Activated naive CD8-positive, alpha-beta T cell treated with anti-CD3 and anti-CD28 coated beads for 36 hours (primary cell): Measurements from ENCODE around the gene JAK3. TPM values are rescaled to one million over a fixed set of nuclear protein-coding genes. Genes with fewer than 3 reads are reported as not detected.
"Not testable (repeated sequence)": the region's sequence is repeated elsewhere in the genome, so short reads cannot be mapped to it uniquely, and the experiment has no call there.

ENCODE experiments used
- DNase-seq: peaks from one replicate; pipeline ENCODE4 v3.0.0; 2021
- H3K27ac Mint-ChIP-seq: one replicate; pipeline ENCODE4 v1.8.0; 2022; ENCODE audit warnings: mild to moderate bottlenecking, moderate library complexity, mixed read lengths
- H3K27me3 Mint-ChIP-seq: one replicate; pipeline ENCODE4 v1.8.0; 2022; ENCODE audit warnings: mild to moderate bottlenecking, mixed read lengths
- H3K36me3 Mint-ChIP-seq: one replicate; pipeline ENCODE4 v1.8.0; 2021; ENCODE audit warnings: mild to moderate bottlenecking, mixed read lengths
- H3K4me1 Mint-ChIP-seq: one replicate; pipeline ENCODE4 v1.8.0; 2021; ENCODE audit warnings: mixed read lengths
- H3K4me3 Mint-ChIP-seq: one replicate; pipeline ENCODE4 v1.8.0; 2022; ENCODE audit warnings: mild to moderate bottlenecking, moderate library complexity, mixed read lengths
- H3K9me3 Mint-ChIP-seq: one replicate; pipeline ENCODE4 v1.8.0; 2022; ENCODE audit warnings: mixed read lengths
- total RNA-seq, 2 experiments: library from RNA; stranded (reverse); gene quantifications; one replicate each; pipeline ENCODE4 v1.2.3, GENCODE V29; 2021

JAK3 gene
- 10 to 100 TPM; 90.3 to 91.1 TPM for total RNA-seq

GRCh38 chr19:17847538-17848366 is at the start of gene JAK3:
Gene JAK3, minus strand, starts transcription at chr19:17847982. Its CDS starts 3,565 bp downstream, at chr19:17844417.
- Mint-ChIP-seq H3K27me3 (no peaks in the 10 kb centered on the region), H3K4me1 (peaks cover 55% of the 10 kb centered on the region), H3K4me3 (peak within 1 kb of the TSS; percentile 88), H3K27ac (peak within 1 kb of the TSS; percentile 94), H3K9me3 (no peaks in the 10 kb centered on the region), H3K36me3 (peaks cover 33% of the 10 kb centered on the region)
- peak; percentile 90 for DNase-seq

- no peak for DNase-seq
- no peaks in the 10 kb centered on the region for H3K4me1 Mint-ChIP-seq
- H3K9me3 Mint-ChIP-seq = no peaks in the 10 kb centered on the region
- H3K36me3 Mint-ChIP-seq = peaks cover 6% of the 10 kb centered on the region
- H3K27ac Mint-ChIP-seq = no peak overlapping the region
- no peak overlapping the region for H3K4me3 Mint-ChIP-seq
- H3K27me3 Mint-ChIP-seq = no peaks in the 10 kb centered on the region
Measured at GRCh38 chr19:17893766-17894165, 46.0 kb upstream of the JAK3 start.

GRCh38 chr19:17889609-17890214 is 41.9 kb upstream of the JAK3 start:
- Mint-ChIP-seq H3K9me3 (no peaks in the 10 kb centered on the region), H3K4me3 (no peak overlapping the region), H3K27ac (no peak overlapping the region), H3K27me3 (no peaks in the 10 kb centered on the region), H3K36me3 (peaks cover 9% of the 10 kb centered on the region), H3K4me1 (no peaks in the 10 kb centered on the region)
- DNase-seq = no peak

- DNase-seq = no peak
- Mint-ChIP-seq H3K4me1 (no peaks in the 10 kb centered on the region), H3K27me3 (no peaks in the 10 kb centered on the region), H3K9me3 (no peaks in the 10 kb centered on the region), H3K36me3 (peaks cover 9% of the 10 kb centered on the region), H3K27ac (no peak overlapping the region), H3K4me3 (no peak overlapping the region)
Measured at GRCh38 chr19:17888260-17888659, 40.5 kb upstream of the JAK3 start.

GRCh38 chr19:17887221-17887620 is 39.4 kb upstream of the JAK3 start:
- H3K4me1 Mint-ChIP-seq, H3K36me3 Mint-ChIP-seq, H3K9me3 Mint-ChIP-seq, H3K4me3 Mint-ChIP-seq, DNase-seq, H3K27me3 Mint-ChIP-seq, H3K27ac Mint-ChIP-seq: not testable (repeated sequence)

- H3K9me3 Mint-ChIP-seq = no peaks in the 10 kb centered on the region
- no peak overlapping the region for H3K27ac Mint-ChIP-seq
- H3K4me1 Mint-ChIP-seq = no peaks in the 10 kb centered on the region
- no peak overlapping the region for H3K4me3 Mint-ChIP-seq
- peaks cover 9% of the 10 kb centered on the region for H3K36me3 Mint-ChIP-seq
- no peak for DNase-seq
- no peaks in the 10 kb centered on the region for H3K27me3 Mint-ChIP-seq
Measured at GRCh38 chr19:17886515-17886914, 38.7 kb upstream of the JAK3 start.

- Mint-ChIP-seq H3K36me3 (peaks cover 3% of the 10 kb centered on the region), H3K4me3 (no peak overlapping the region), H3K4me1 (no peaks in the 10 kb centered on the region), H3K9me3 (no peaks in the 10 kb centered on the region), H3K27me3 (no peaks in the 10 kb centered on the region), H3K27ac (no peak overlapping the region)
- no peak for DNase-seq
Measured at GRCh38 chr19:17883627-17884410, 36.0 kb upstream of the JAK3 start.

- no peak for DNase-seq
- no peaks in the 10 kb centered on the region for H3K27me3 Mint-ChIP-seq
- no peaks in the 10 kb centered on the region for H3K36me3 Mint-ChIP-seq
- H3K4me1 Mint-ChIP-seq = no peaks in the 10 kb centered on the region
- no peaks in the 10 kb centered on the region for H3K9me3 Mint-ChIP-seq
- no peak overlapping the region for H3K27ac Mint-ChIP-seq
- no peak overlapping the region for H3K4me3 Mint-ChIP-seq
Measured at GRCh38 chr19:17881701-17882100, 33.9 kb upstream of the JAK3 start.

GRCh38 chr19:17879466-17879865 is 31.7 kb upstream of the JAK3 start:
- H3K27ac Mint-ChIP-seq = no peak overlapping the region
- H3K4me1 Mint-ChIP-seq = peaks cover 1% of the 10 kb centered on the region
- H3K9me3 Mint-ChIP-seq = no peaks in the 10 kb centered on the region
- no peaks in the 10 kb centered on the region for H3K36me3 Mint-ChIP-seq
- H3K4me3 Mint-ChIP-seq = no peak overlapping the region
- no peaks in the 10 kb centered on the region for H3K27me3 Mint-ChIP-seq
- DNase-seq = no peak

GRCh38 chr19:17877696-17878095 is 29.9 kb upstream of the JAK3 start:
- Mint-ChIP-seq H3K4me3 (no peak overlapping the region), H3K9me3 (no peaks in the 10 kb centered on the region)

GRCh38 chr19:17874758-17875135 is 27.0 kb upstream of the JAK3 start:
- H3K27me3 Mint-ChIP-seq = no peaks in the 10 kb centered on the region
- H3K4me1 Mint-ChIP-seq = peaks cover 10% of the 10 kb centered on the region
- H3K27ac Mint-ChIP-seq = no peak overlapping the region
- no peaks in the 10 kb centered on the region for H3K9me3 Mint-ChIP-seq
- no peak for DNase-seq
- no peaks in the 10 kb centered on the region for H3K36me3 Mint-ChIP-seq
- no peak overlapping the region for H3K4me3 Mint-ChIP-seq

More at GRCh38 chr19:17877696-17878095, 29.9 kb upstream of the JAK3 start:
- Mint-ChIP-seq H3K36me3 (no peaks in the 10 kb centered on the region), H3K4me1 (peaks cover 3% of the 10 kb centered on the region), H3K27me3 (no peaks in the 10 kb centered on the region), H3K27ac (no peak overlapping the region)
- no peak for DNase-seq

- H3K27me3 Mint-ChIP-seq = no peaks in the 10 kb centered on the region
Measured at GRCh38 chr19:17873786-17874757, 26.3 kb upstream of the JAK3 start.

GRCh38 chr19:17872251-17873001 is 24.6 kb upstream of the JAK3 start:
- Mint-ChIP-seq H3K27ac (peak overlapping the region; percentile 67), H3K27me3 (no peaks in the 10 kb centered on the region), H3K9me3 (no peaks in the 10 kb centered on the region), H3K36me3 (no peaks in the 10 kb centered on the region), H3K4me1 (peaks cover 10% of the 10 kb centered on the region), H3K4me3 (peak overlapping the region; percentile 88)
- DNase-seq = peak; percentile 74

More at GRCh38 chr19:17873786-17874757, 26.3 kb upstream of the JAK3 start:
- no peaks in the 10 kb centered on the region for H3K9me3 Mint-ChIP-seq
- peaks cover 10% of the 10 kb centered on the region for H3K4me1 Mint-ChIP-seq
- peak; percentile 68 for DNase-seq
- H3K27ac Mint-ChIP-seq = peak overlapping the region; percentile 38
- no peaks in the 10 kb centered on the region for H3K36me3 Mint-ChIP-seq
- peak overlapping the region; percentile 88 for H3K4me3 Mint-ChIP-seq

- peak; percentile 50 for DNase-seq
- peak within 1 kb of the TSS; percentile 88 for H3K4me3 Mint-ChIP-seq
- peak within 1 kb of the TSS; percentile 67 for H3K27ac Mint-ChIP-seq
- H3K27me3 Mint-ChIP-seq = no peaks in the 10 kb centered on the region
- H3K36me3 Mint-ChIP-seq = no peaks in the 10 kb centered on the region
- H3K9me3 Mint-ChIP-seq = no peaks in the 10 kb centered on the region
- H3K4me1 Mint-ChIP-seq = peaks cover 10% of the 10 kb centered on the region
Measured at GRCh38 chr19:17871878-17872250, 24.1 kb upstream of the JAK3 start, which contains the start of gene SLC5A5. Gene SLC5A5, plus strand, starts transcription at chr19:17871945. Its CDS starts 375 bp downstream, at chr19:17872320.
